Tibial artery (tissue), 4 donors: ENCODE results near the gene ABR.
A peak's percentile ranks its signal among the peaks of the same experiment; 100 is the strongest.
"Not testable (repeated sequence)": the region's sequence is repeated elsewhere in the genome, so short reads cannot be mapped to it uniquely, and the experiment has no call there.

Experiments used
- DNase-seq, 2 donors: peaks; one replicate each; pipeline ENCODE4 v3.0.0-alpha.2; 2019
- H3K27ac ChIP-seq, 2 donors: fragments of 200-600 bp; sonication (generic) in 1 of 2; 1 replicate in 1 of 2; 2 replicates in 1 of 2; pipeline ENCODE4 v1.5.1; 2018 to 2019; ENCODE audit warnings: mild to moderate bottlenecking in 1 of 2
- H3K27me3 ChIP-seq, 2 donors: fragments of 200-600 bp; sonication (generic) in 1 of 2; one replicate each; pipeline versions ENCODE4 v1.5.1 to v1.6.0; 2016 to 2019
- H3K36me3 ChIP-seq, 3 donors: fragments of 200-600 bp; sonication (generic) in 2 of 3; one replicate each; pipeline ENCODE4 v1.5.1; 2016 to 2019; ENCODE audit warnings: mild to moderate bottlenecking in 2 of 3
- H3K4me1 ChIP-seq, 4 donors: fragments of 200-600 bp; sonication (generic) in 2 of 4; 1 replicate in 3 of 4; 2 replicates in 1 of 4; pipeline ENCODE4 v1.5.1; 2016 to 2019
- H3K4me3 ChIP-seq, 2 donors: fragments of 200-600 bp; sonication (generic) in 1 of 2; 1 replicate in 1 of 2; 2 replicates in 1 of 2; pipeline ENCODE4 v1.5.1; 2018 to 2019; ENCODE audit warnings: mild to moderate bottlenecking in 2 of 2
- H3K9me3 ChIP-seq, 3 donors: fragments of 200-600 bp; sonication (generic) in 1 of 3; one replicate each; pipeline ENCODE4 v1.5.1; 2016 to 2019
- intact Hi-C: fragments of 100-400 bp; cut with DNase I; formaldehyde crosslinking; loops from one replicate; pipeline ENCODE4 v1.15.0; 2023; ENCODE audit warnings: low total_unique reads
- TF ChIP-seq, protein P1 (sequence below), 2 experiments: fragments of 200-600 bp in 1 of 2; fragments of 450-650 bp in 1 of 2; IDR thresholded peaks; one replicate each; pipeline ENCODE4 v1.5.1; 2017 to 2019; ENCODE audit warnings: antibody characterized with exemption in 2 of 2, mild to moderate bottlenecking in 1 of 2, moderate library complexity in 1 of 2

The ABR gene

DNA sequence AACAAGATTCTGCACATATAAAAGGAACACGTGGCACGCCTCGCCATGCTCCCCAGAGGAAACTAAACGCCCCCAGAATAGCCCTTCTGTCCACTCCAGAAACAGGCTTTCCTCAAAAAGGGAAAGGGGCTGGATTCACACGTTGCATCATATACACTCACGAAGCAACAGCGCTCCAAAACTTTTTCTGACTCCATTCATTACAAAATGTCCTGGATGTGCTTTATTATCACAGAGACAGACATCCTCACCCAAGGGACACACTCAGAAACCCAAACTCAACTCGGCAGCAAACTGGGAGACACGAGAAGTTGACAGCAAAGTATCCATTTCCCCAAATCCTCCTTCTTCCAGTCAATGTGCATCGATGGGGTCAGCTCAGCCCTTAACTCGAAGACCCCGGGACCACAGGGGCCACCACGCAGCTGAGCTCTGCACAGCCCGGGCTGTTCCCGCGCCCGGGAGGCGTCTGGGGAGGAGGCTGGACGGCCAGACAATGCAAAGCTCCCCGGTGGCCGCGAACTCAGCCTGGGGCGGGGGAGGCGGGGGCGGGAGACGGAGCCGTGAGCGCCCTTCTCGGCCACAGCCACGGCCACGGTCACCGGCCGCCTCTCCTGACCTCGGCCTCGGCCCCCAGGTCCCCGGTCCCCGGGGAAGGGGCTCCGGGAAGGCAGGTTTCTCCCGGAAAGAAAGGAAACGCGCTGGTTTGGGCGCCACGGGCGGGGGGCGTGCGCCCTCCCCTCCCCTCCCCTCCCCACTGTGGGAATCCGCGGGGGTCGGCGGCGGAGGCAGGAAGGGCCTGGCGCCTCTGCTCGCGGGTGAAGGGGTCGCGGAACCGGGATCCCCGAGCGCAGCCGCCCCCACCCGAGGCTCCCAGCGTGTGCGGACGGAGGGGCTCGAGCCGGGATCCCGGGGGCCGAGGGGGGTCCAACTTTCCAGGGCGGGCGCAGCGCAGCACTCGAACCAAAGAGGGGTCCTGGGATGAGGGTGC lies 201.4 kb downstream of the ABR start:
- peaks cover 0 to 43% (median 20%) of the 10 kb centered on the region in 4 donors for H3K4me1 ChIP-seq
- peak overlapping the region; percentile 74 to 76 for H3K4me3 ChIP-seq
- H3K27me3 ChIP-seq: peaks cover 0 to 4% of the 10 kb centered on the region in 2 donors
- no peak for DNase-seq
- TF ChIP-seq, protein P1, sequence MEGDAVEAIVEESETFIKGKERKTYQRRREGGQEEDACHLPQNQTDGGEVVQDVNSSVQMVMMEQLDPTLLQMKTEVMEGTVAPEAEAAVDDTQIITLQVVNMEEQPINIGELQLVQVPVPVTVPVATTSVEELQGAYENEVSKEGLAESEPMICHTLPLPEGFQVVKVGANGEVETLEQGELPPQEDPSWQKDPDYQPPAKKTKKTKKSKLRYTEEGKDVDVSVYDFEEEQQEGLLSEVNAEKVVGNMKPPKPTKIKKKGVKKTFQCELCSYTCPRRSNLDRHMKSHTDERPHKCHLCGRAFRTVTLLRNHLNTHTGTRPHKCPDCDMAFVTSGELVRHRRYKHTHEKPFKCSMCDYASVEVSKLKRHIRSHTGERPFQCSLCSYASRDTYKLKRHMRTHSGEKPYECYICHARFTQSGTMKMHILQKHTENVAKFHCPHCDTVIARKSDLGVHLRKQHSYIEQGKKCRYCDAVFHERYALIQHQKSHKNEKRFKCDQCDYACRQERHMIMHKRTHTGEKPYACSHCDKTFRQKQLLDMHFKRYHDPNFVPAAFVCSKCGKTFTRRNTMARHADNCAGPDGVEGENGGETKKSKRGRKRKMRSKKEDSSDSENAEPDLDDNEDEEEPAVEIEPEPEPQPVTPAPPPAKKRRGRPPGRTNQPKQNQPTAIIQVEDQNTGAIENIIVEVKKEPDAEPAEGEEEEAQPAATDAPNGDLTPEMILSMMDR (IDR thresholded peaks at IDR 0.05): no peak
- peak overlapping the region; percentile 69 to 76 for H3K27ac ChIP-seq
- intact Hi-C loops: loop anchor here (10.0 kb wide), 1 partner anchor 64 kb away; no protein-coding TSS in a partner anchor
- H3K36me3 ChIP-seq: no peaks in the 10 kb centered on the region
- no peaks in the 10 kb centered on the region for H3K9me3 ChIP-seq

DNA sequence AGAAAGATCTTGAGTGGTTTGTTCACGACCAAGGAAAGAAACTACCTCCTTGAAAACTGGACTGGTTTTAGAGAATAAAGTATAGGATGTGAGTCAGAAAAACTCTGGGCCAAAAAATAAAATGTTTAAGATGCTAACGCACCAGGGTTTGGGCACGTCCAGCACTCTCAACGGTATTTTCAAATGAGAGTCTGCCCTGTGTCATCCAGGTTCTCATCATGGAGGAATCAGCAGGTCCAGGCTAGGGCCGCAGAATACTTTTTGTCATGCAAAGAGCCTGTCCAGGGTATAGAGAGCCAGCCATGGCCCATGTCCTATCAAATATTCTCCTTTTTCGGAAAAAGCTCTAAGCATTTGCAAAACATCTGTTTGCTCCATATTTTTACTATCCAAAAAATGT lies 202.6 kb downstream of the ABR start:
- TF ChIP-seq, protein P1 (IDR thresholded peaks at IDR 0.05): no peak
- no peaks in the 10 kb centered on the region for H3K36me3 ChIP-seq
- H3K9me3 ChIP-seq: no peaks in the 10 kb centered on the region
- no peak overlapping the region for H3K27ac ChIP-seq
- intact Hi-C loops: loop anchor here (10.0 kb wide), 1 partner anchor 62 kb away; no protein-coding TSS in a partner anchor
- H3K27me3 ChIP-seq: peaks cover 0 to 4% of the 10 kb centered on the region in 2 donors
- H3K4me1 ChIP-seq: peaks cover 0 to 43% (median 20%) of the 10 kb centered on the region in 4 donors
- no peak overlapping the region for H3K4me3 ChIP-seq
- no peak for DNase-seq

DNA sequence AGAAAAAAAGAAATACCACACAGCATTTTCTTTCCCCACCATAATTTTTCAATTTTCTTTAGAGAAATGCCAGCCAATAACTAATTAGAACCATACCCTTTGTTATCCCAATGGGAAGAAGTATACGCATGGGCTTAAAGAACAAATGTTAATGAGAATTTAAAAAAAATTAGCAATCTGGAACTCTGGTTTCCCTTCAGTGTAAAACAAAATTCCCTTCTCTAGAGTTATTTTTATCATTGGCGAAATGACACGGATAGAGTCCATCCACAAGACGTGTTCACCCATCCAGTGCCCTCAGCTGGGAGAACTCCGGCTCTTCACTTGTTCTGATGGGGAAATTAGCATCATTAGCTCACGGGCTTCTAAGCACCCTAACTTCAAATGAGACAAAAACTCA lies 203.5 kb downstream of the ABR start:
- Histone ChIP-seq H3K4me1 (peaks cover 0 to 42% (median 20%) of the 10 kb centered on the region in 4 donors), H3K9me3 (no peaks in the 10 kb centered on the region), H3K4me3 (no peak overlapping the region), H3K27me3 (peaks cover 0 to 4% of the 10 kb centered on the region in 2 donors), H3K36me3 (no peaks in the 10 kb centered on the region), H3K27ac (no peak overlapping the region)
- intact Hi-C loops: loop anchor here (10.0 kb wide), 1 partner anchor 62 kb away; no protein-coding TSS in a partner anchor
- DNase-seq: no peak
- TF ChIP-seq, protein P1 (IDR thresholded peaks at IDR 0.05): no peak

DNA sequence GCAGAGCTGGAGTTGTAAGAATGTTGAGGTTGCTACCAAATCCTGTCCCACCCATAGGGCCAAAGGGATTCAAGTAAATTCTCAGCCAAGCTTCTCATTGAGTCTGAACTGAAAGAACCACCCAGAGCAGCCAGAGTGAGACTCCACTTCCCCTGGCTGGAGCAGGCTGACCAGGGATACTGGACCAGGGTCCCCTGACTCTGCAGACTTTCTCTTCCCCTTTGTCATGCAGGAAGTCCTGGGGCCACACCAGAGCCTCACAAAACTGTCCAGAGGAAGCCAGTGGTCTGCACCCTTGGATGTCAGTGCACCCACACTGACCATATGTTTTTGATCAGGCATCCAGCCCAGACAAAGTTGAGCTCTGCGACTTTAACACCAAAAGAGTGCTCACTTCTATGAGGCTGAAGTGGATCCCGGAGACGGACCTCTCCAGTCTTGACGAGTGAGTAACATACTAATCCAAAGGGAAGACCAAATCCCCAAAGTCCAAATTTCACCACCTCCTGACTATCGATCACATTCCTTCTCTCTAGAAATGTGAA lies 204.3 kb downstream of the ABR start:
- Histone ChIP-seq H3K36me3 (no peaks in the 10 kb centered on the region), H3K9me3 (no peaks in the 10 kb centered on the region), H3K4me3 (no peak overlapping the region), H3K27ac (peak overlapping the region in 1 of 2 donors; percentile 12), H3K27me3 (peaks cover 0 to 4% of the 10 kb centered on the region in 2 donors), H3K4me1 (peaks cover 0 to 35% (median 17%) of the 10 kb centered on the region in 4 donors)
- TF ChIP-seq, protein P1 (IDR thresholded peaks at IDR 0.05): no peak
- DNase-seq: no peak
- intact Hi-C loops: loop anchor here (10.0 kb wide), 1 partner anchor 61 kb away; no protein-coding TSS in a partner anchor

DNA sequence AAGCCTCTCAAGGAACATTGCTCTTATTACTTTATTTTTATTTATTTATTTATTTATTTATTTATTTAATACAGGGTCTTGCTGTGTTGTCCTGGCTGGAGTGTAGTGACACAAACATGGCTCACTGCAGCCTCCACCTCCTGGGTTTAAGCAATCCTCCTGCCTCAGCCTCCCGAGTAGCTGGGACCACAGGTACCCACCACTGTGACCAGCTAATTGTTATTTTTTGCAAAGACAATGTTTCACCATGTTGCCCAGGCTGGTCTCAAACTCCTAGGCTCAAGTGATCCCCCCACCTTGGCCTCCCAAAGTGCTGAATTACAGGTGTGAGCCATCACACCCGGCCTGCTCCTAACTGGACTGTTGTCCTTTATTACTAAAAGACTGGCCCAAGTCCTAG lies 205.0 kb downstream of the ABR start:
- H3K9me3 ChIP-seq, H3K27me3 ChIP-seq, DNase-seq, H3K27ac ChIP-seq, H3K36me3 ChIP-seq, H3K4me3 ChIP-seq: not testable (repeated sequence)
- intact Hi-C loops: loop anchor here (10.0 kb wide), 1 partner anchor 60 kb away; no protein-coding TSS in a partner anchor
- peaks cover 0 to 31% (median 14%) of the 10 kb centered on the region in 4 donors for H3K4me1 ChIP-seq
